B cell (primary cell): ENCODE data around the gene KAT8. TPM values are rescaled to one million over a fixed set of nuclear protein-coding genes. Genes with fewer than 3 reads are reported as not detected.
A peak's percentile ranks its signal among the peaks of the same experiment; 100 is the strongest.

Source experiments
- ATAC-seq: fragments of 200-7000 bp; cut with Tn5 transposase; one replicate; pipeline ENCODE4 v1.10.0; 2021; ENCODE audit warnings: low read depth, mild to moderate bottlenecking, moderate number of reproducible peaks, moderate library complexity
- CTCF ChIA-PET: fragments of 350-600 bp; sonication (Branson Sonifier 250); formaldehyde crosslinking; loops from one replicate; lab custom pipeline; 2021; ENCODE audit warnings: antibody characterized with exemption, inconsistent platforms; lab: Charles Lee
- POLR2A ChIA-PET: fragments of 350-600 bp; sonication (Branson Sonifier 250); formaldehyde crosslinking; loops from one replicate; lab custom pipeline; 2021; ENCODE audit warnings: antibody characterized with exemption; lab: Charles Lee
- DNase-seq: peaks from one replicate; pipeline ENCODE4 v3.0.0; 2013
- H2AFZ ChIP-seq: 2 replicates; pipeline ENCODE4 v1.6.1; 2012; ENCODE audit warnings: mild to moderate bottlenecking, low read depth, low read length; ENCODE audit not compliant: insufficient read depth, poor library complexity, severe bottlenecking
- H3K27ac ChIP-seq, 2 donors: 1 replicate in 1 of 2; 2 replicates in 1 of 2; pipeline ENCODE4 v1.5.1; 2012 to 2013; ENCODE audit warnings: low read length in 2 of 2, mild to moderate bottlenecking in 2 of 2, moderate library complexity in 1 of 2
- H3K27me3 ChIP-seq, 4 experiments: fragments of 200-600 bp in 1 of 4; sonication (generic) in 1 of 4; replicated peaks in 1 of 4; 1 replicate in 2 of 4; 2 replicates in 2 of 4; pipeline versions ENCODE4 v1.6.1 to v1.7.0; 2013 to 2016; ENCODE audit warnings: low read length in 3 of 4, mild to moderate bottlenecking in 2 of 4, mixed read lengths in 1 of 4, moderate library complexity in 1 of 4; ENCODE audit not compliant: insufficient read depth in 4 of 4, control insufficient read depth in 3 of 4; ENCODE audit errors: control extremely low read depth in 1 of 4
- H3K36me3 ChIP-seq, 2 experiments: replicated peaks in 1 of 2; 1 replicate in 1 of 2; 2 replicates in 1 of 2; pipeline versions ENCODE4 v1.6.1 to v1.7.1; 2013; ENCODE audit warnings: low read length in 1 of 2; ENCODE audit not compliant: insufficient read depth in 2 of 2, control insufficient read depth in 1 of 2; ENCODE audit errors: control extremely low read depth in 1 of 2, extremely low read depth in 1 of 2
- H3K4me1 ChIP-seq, 2 donors: fragments of 200-600 bp in 1 of 2; sonication (generic) in 1 of 2; 1 replicate in 1 of 2; 2 replicates in 1 of 2; pipeline versions ENCODE4 v1.5.1 to v1.6.1; 2013 to 2017; ENCODE audit warnings: low read length in 2 of 2; ENCODE audit not compliant: control insufficient read depth in 2 of 2, insufficient read depth in 2 of 2
- H3K4me2 ChIP-seq: replicated peaks from 2 replicates; pipeline ENCODE3; 2012; ENCODE audit warnings: mild to moderate bottlenecking, low read depth, low read length; ENCODE audit not compliant: poor library complexity, severe bottlenecking
- H3K4me3 ChIP-seq, 5 experiments: fragments of 200-600 bp in 1 of 5; sonication (generic) in 1 of 5; 1 replicate in 3 of 5; 2 replicates in 2 of 5; pipeline versions ENCODE4 v1.5.1 to v1.7.0; 2011 to 2016; ENCODE audit warnings: low read length in 4 of 5, mild to moderate bottlenecking in 4 of 5, low read depth in 2 of 5, control low read depth in 1 of 5, moderate library complexity in 1 of 5; ENCODE audit not compliant: insufficient read depth in 1 of 5; ENCODE audit errors: control extremely low read depth in 1 of 5, extremely low read depth in 1 of 5
- H3K79me2 ChIP-seq: fragments of 200-600 bp; sonication (generic); one replicate; pipeline ENCODE4 v1.6.0; 2016; ENCODE audit warnings: low read length; ENCODE audit not compliant: control insufficient read depth, insufficient read depth
- H3K9ac ChIP-seq: fragments of 200-600 bp; sonication (generic); 2 replicates; pipeline ENCODE4 v1.6.1; 2017; ENCODE audit warnings: mild to moderate bottlenecking, low read length, moderate library complexity
- H3K9me3 ChIP-seq, 3 donors: one replicate each; pipeline versions ENCODE4 v1.6.1 to v1.7.1; 2013; ENCODE audit warnings: low read length in 2 of 3; ENCODE audit not compliant: control insufficient read depth in 2 of 3, insufficient read depth in 1 of 3; ENCODE audit errors: control extremely low read depth in 1 of 3
- H4K20me1 ChIP-seq: 2 replicates; pipeline ENCODE4 v1.6.0; 2012; ENCODE audit warnings: mild to moderate bottlenecking, low read length; ENCODE audit not compliant: insufficient read depth, control insufficient read depth, poor library complexity, severe bottlenecking
- H3K27ac Mint-ChIP-seq: one replicate; pipeline ENCODE4 v1.8.0; 2021; ENCODE audit warnings: mixed read lengths
- H3K27me3 Mint-ChIP-seq: one replicate; pipeline ENCODE4 v1.8.0; 2021; ENCODE audit warnings: mixed read lengths
- H3K4me1 Mint-ChIP-seq: one replicate; pipeline ENCODE4 v1.8.0; 2021; ENCODE audit warnings: mixed read lengths
- H3K4me3 Mint-ChIP-seq: one replicate; pipeline ENCODE4 v1.8.0; 2021; ENCODE audit warnings: mixed read lengths
- H3K9me3 Mint-ChIP-seq: one replicate; pipeline ENCODE4 v1.8.0; 2022; ENCODE audit warnings: mixed read lengths; ENCODE audit not compliant: insufficient read depth
- EZH2 ChIP-seq: IDR thresholded peaks from 2 replicates; pipeline ENCODE4 v1.6.1; 2012; ENCODE audit warnings: borderline replicate concordance, low read depth, mild to moderate bottlenecking, moderate library complexity, low read length; ENCODE audit not compliant: insufficient read depth, poor library complexity, severe bottlenecking
- WGBS: methylation state at CpG from one replicate; pipeline ENCODE4 v1.1.5; 2013; ENCODE audit warnings: missing lambda C conversion rate; ENCODE audit not compliant: insufficient coverage; 5-methylcytosine and 5-hydroxymethylcytosine counted together
- intact Hi-C: fragments of 100-400 bp; cut with micrococcal nuclease; formaldehyde crosslinking; loops from one replicate; pipeline ENCODE4 v1.10.0; 2022
- polyA plus RNA-seq: library from polyadenylated mRNA; depleted of rRNA; stranded (reverse); fragments of >200 nt; gene quantifications from 2 replicates; pipeline ENCODE4 v1.2.3, GENCODE V29; 2012
- total RNA-seq, 2 donors: library from RNA; stranded (reverse); fragments of 120-200 nt in 1 of 2; gene quantifications; 1 replicate in 1 of 2; 2 replicates in 1 of 2; pipeline versions ENCODE4 v1.2.3 to v1.2.4, GENCODE V29; 2013 to 2022
- TF ChIP-seq, protein P1 (sequence below): fragments of 200-600 bp; IDR thresholded peaks from one replicate; pipeline ENCODE4 v1.8.0; 2022; ENCODE audit warnings: antibody characterized with exemption, mild to moderate bottlenecking

The KAT8 gene
- total and polyA plus RNA-seq, 2 donors (not counting 1 experiment from before 2014, with no cell fraction given): 100.0 to 102 TPM

DNA sequence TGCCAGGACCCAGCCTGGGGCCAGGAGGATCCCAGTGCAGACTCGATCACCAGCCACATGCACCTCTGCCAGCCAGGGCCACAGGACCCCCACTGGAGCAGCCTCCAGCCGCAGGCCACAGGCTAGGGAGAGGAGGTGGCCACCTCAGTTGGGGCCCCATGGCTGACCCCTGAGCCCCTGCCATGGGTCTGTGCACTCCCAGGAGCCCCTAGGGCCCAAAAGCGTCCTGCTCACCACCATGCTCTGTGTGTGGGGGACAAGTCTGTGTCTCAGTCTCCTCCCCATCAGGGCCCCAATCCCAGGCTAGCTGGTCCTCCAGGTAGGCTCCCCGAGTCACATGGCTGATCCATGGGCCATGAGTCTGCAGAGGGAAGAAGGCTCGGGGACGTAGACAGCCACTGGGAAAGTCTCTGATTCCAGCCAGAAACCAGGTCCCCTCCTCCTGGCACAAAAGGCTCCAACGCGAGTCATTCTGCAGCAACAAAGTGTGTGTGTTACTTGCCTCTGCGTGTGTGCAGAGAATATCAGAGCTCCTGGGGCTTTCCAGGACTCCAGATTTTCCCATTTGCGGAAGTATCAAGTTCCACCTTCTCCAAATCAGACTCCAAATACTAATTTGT lies 24.1 kb downstream of the KAT8 start:
- Mint-ChIP-seq H3K27me3 (peaks cover 5% of the 10 kb centered on the region), H3K9me3 (no peaks in the 10 kb centered on the region), H3K4me1 (peaks cover 9% of the 10 kb centered on the region), H3K4me3 (peak overlapping the region; percentile 76), H3K27ac (peak overlapping the region; percentile 88)
- Histone ChIP-seq H3K4me2 (peak overlapping the region; percentile 96), H3K4me3 (peak overlapping the region in 3 of 5 experiments; percentile 47 to 71 (median 54)), H3K4me1 (peaks cover 6 to 13% of the 10 kb centered on the region in 2 donors), H3K36me3 (no peaks in the 10 kb centered on the region), H3K9me3 (no peaks in the 10 kb centered on the region), H3K79me2 (no peaks in the 10 kb centered on the region), H2AFZ (peak overlapping the region; percentile 53), H4K20me1 (no peaks in the 10 kb centered on the region), H3K9ac (peak overlapping the region; percentile 68), H3K27ac (peak overlapping the region; percentile 21 to 39), H3K27me3 (no peaks in the 10 kb centered on the region)
- intact Hi-C loops: loop anchor here (1.0 to 2.0 kb wide), 12 partner anchors 24 to 318 kb away; partner anchors contain the start of genes ARMC5, BCKDK, FUS and HSD3B7
- ATAC-seq: no peak
- 66% methylated on average over 8 of the region's 10 CpGs for WGBS
- no peak for TF ChIP-seq EZH2
- ChIA-PET POLR2A (interaction anchor here (0.5 to 2.7 kb wide), 15 partner anchors 23 to 1077 kb away, joined by 3 to 44 read pairs (median 6); partner anchors contain the start of genes ARMC5, FUS, HSD3B7 and KAT8), CTCF (interaction anchor here (0.8 to 5.9 kb wide), 40 partner anchors 14 to 727 kb away, joined by 3 to 56 read pairs (median 4); partner anchors contain the start of genes BCKDK, FUS, HSD3B7 and KAT8)
- DNase-seq: no peak

DNA sequence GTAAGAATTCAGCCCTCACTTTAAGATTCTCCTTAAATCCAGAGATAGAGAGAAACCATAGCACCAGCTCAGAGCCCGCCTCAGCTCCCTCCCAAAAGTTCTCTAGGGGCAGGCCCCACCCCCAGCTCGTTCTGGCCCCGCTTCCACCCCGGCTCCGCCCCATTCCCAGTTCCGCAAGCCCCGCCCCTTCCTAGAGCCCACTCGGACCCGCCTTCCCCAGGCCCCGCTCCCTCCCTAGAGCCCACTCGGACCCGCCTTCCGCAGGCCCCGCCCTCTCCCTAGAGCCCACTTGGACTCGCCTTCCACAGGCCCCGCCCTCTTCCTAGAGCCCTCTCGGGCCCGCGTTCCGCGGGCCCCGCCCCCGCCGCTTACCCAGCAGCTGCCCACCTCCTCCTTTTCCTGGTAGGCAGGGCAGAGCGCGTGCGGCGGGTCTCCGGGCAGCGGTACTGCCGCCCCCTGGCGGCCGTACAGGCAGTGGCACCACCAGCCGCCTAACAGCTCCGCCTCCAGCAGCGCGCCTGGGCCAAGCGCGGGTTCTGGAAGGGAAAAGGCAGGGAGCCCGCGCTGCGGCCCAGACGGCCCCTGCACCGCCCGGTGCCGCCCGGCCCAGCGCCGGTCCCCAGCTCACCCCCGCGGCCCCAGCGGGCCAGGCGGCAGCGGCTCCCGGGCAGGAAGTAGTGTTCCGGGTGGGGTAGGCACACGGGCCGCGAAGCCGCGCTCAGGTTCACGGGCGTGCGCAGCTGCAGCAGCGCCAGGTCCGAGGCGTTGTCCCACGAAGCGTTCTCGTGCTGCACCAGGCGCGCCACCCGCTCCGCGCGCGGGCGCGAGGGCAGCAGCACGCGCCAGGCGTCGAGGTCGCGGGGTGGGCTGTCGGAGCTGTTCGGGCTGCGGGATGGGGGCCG lies 24.9 kb downstream of the KAT8 start:
- H3K9ac ChIP-seq: peak overlapping the region; percentile 68
- peak overlapping the region; percentile 87 for H2AFZ ChIP-seq
- H3K79me2 ChIP-seq: no peaks in the 10 kb centered on the region
- DNase-seq: peak; percentile 99
- POLR2A ChIA-PET: interaction anchor here (0.5 to 2.7 kb wide), 17 partner anchors 17 to 1078 kb away, joined by 3 to 44 read pairs (median 6); partner anchors contain the start of genes ARMC5, FUS, HSD3B7 and KAT8
- no peaks in the 10 kb centered on the region for H3K36me3 ChIP-seq
- intact Hi-C loops: loop anchor here (1.0 to 2.0 kb wide), 12 partner anchors 25 to 317 kb away; partner anchors contain the start of genes ARMC5, BCKDK, FUS and HSD3B7
- TF ChIP-seq, protein P1, sequence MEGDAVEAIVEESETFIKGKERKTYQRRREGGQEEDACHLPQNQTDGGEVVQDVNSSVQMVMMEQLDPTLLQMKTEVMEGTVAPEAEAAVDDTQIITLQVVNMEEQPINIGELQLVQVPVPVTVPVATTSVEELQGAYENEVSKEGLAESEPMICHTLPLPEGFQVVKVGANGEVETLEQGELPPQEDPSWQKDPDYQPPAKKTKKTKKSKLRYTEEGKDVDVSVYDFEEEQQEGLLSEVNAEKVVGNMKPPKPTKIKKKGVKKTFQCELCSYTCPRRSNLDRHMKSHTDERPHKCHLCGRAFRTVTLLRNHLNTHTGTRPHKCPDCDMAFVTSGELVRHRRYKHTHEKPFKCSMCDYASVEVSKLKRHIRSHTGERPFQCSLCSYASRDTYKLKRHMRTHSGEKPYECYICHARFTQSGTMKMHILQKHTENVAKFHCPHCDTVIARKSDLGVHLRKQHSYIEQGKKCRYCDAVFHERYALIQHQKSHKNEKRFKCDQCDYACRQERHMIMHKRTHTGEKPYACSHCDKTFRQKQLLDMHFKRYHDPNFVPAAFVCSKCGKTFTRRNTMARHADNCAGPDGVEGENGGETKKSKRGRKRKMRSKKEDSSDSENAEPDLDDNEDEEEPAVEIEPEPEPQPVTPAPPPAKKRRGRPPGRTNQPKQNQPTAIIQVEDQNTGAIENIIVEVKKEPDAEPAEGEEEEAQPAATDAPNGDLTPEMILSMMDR: peak; percentile 90
- no peak for TF ChIP-seq EZH2
- peaks cover 6 to 13% of the 10 kb centered on the region in 2 donors for H3K4me1 ChIP-seq
- H3K27me3 ChIP-seq: no peaks in the 10 kb centered on the region
- H4K20me1 ChIP-seq: no peaks in the 10 kb centered on the region
- Mint-ChIP-seq H3K4me1 (peaks cover 9% of the 10 kb centered on the region), H3K27me3 (peaks cover 6% of the 10 kb centered on the region), H3K9me3 (no peaks in the 10 kb centered on the region), H3K4me3 (peak overlapping the region; percentile 76), H3K27ac (peak overlapping the region; percentile 88)
- ATAC-seq: peak; percentile 95
- H3K27ac ChIP-seq: peak overlapping the region; percentile 21 to 54
- WGBS: 9% methylated on average over 89 of the region's 89 CpGs
- peak overlapping the region in 4 of 5 experiments; percentile 21 to 71 (median 50) for H3K4me3 ChIP-seq
- CTCF ChIA-PET: interaction anchor here (0.6 to 5.9 kb wide), 45 partner anchors 13 to 726 kb away, joined by 3 to 56 read pairs (median 4); partner anchors contain the start of genes BCKDK, FUS, HSD3B7 and KAT8
- H3K9me3 ChIP-seq: no peaks in the 10 kb centered on the region
- peak overlapping the region; percentile 96 for H3K4me2 ChIP-seq
